Measurements from ENCODE around the gene STPG2.

DNA sequence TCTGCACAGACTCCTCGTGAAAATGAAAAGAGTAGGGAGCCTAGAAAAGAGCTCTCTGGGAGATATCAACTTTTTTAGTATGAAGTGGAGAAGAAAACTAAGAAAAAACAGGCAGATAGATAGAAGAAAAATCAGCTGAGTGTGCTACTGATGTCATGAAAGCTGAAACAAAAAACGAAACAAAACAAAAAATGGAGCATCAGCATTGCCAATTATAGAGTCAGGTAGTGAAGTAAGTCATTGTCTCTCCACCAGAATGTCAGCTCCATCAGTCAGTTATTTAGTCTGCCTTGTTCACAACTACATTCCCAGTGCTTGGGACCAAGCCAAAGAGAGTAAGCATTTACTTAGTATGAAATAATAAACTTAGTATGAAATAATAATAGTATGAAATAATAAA is 595.1 kb downstream of the STPG2 start:
- TF ChIP-seq, protein P1, sequence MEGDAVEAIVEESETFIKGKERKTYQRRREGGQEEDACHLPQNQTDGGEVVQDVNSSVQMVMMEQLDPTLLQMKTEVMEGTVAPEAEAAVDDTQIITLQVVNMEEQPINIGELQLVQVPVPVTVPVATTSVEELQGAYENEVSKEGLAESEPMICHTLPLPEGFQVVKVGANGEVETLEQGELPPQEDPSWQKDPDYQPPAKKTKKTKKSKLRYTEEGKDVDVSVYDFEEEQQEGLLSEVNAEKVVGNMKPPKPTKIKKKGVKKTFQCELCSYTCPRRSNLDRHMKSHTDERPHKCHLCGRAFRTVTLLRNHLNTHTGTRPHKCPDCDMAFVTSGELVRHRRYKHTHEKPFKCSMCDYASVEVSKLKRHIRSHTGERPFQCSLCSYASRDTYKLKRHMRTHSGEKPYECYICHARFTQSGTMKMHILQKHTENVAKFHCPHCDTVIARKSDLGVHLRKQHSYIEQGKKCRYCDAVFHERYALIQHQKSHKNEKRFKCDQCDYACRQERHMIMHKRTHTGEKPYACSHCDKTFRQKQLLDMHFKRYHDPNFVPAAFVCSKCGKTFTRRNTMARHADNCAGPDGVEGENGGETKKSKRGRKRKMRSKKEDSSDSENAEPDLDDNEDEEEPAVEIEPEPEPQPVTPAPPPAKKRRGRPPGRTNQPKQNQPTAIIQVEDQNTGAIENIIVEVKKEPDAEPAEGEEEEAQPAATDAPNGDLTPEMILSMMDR (IDR thresholded peaks at IDR 0.05), result no peak
- no peak for TF ChIP-seq POLR2AphosphoS5 (IDR thresholded peaks at IDR 0.05)
